Measurements from ENCODE around the gene TRABD2B. TPM values are rescaled to one million over a fixed set of nuclear protein-coding genes. Genes with fewer than 3 reads are reported as not detected.

The TRABD2B gene
- total RNA-seq, 1 experiment from 2014 or later = 0.05 TPM

GRCh38 chr1:47796626-47797025, 200.6 kb downstream of the TRABD2B start (continued):
- TF ChIP-seq YY1 (IDR thresholded peaks at IDR 0.05; ENCODE audit: extremely low read depth, insufficient replicate concordance, low read depth, low read length) = no peak
- no peak for TF ChIP-seq SIN3A (IDR thresholded peaks at IDR 0.05; ENCODE audit: low read depth)
- TF ChIP-seq CBX3 (IDR thresholded peaks at IDR 0.05; ENCODE audit: low read depth) = no peak
- TF ChIP-seq ELF1 (IDR thresholded peaks at IDR 0.05; ENCODE audit: borderline replicate concordance, low read depth) = no peak
- TF ChIP-seq SP1 (IDR thresholded peaks at IDR 0.05; ENCODE audit: low read depth) = no peak
- no peak for TF ChIP-seq EGR1 (IDR thresholded peaks at IDR 0.05; ENCODE audit: low read depth)

GRCh38 chr1:47795102-47795501, 202.1 kb downstream of the TRABD2B start:
- CTCF ChIA-PET = no interaction called here
- Histone ChIP-seq H3K79me2 (ENCODE audit: insufficient read depth, low read length) (no peaks in the 10 kb centered on the region), H3K9me3 (ENCODE audit: control insufficient read depth in 1 of 2, insufficient read depth in 1 of 2, low read depth in 1 of 2, low read length in 2 of 2) (no peaks in the 10 kb centered on the region), H3K27ac (ENCODE audit: low read depth, low read length) (no peak overlapping the region), H4K20me1 (ENCODE audit: insufficient read depth) (no peaks in the 10 kb centered on the region), H2AFZ (ENCODE audit: low read depth, low read length, poor library complexity, severe bottlenecking) (no peak overlapping the region), H3K9ac (ENCODE audit: low read length) (no peak overlapping the region), H3K9me2 (ENCODE audit: insufficient read depth) (no peaks in the 10 kb centered on the region), H3K27me3 (ENCODE audit: insufficient read depth, low read length) (no peaks in the 10 kb centered on the region), H3K4me2 (ENCODE audit: low read length) (no peak overlapping the region), H3K36me3 (ENCODE audit: control insufficient read depth in 1 of 2, insufficient read depth in 2 of 2, low read length in 2 of 2) (no peaks in the 10 kb centered on the region), H3K4me1 (ENCODE audit: control insufficient read depth in 1 of 2, insufficient read depth in 2 of 2, low read length in 2 of 2) (no peaks in the 10 kb centered on the region), H3K4me3 (replicated peaks in 1 of 2; ENCODE audit: low read depth in 1 of 2, low read length in 2 of 2) (no peak overlapping the region)
- POLR2A ChIA-PET = no interaction called here
- no TSS peak for BruUV-seq (replicated peaks)
- RAD21 ChIA-PET (ENCODE audit: low non-redundant PET in 1 of 2, low total read pairs in 2 of 2, uncharacterized antibody in 2 of 2, unreplicated experiment in 2 of 2) = no interaction called here
- ATAC-seq = no peak
- intact Hi-C loops (cut with micrococcal nuclease) = no loop called here
- TF ChIP-seq ZBTB33 (IDR thresholded peaks at IDR 0.05; ENCODE audit: extremely low read depth, insufficient replicate concordance, low read length) (no peak), REST (IDR thresholded peaks at IDR 0.05; ENCODE audit: low read depth) (no peak), ZNF274 (IDR thresholded peaks at IDR 0.05; ENCODE audit: low read depth, low read length) (no peak), EZH2 (IDR thresholded peaks at IDR 0.05) (no peak)
- no peak for DNase-seq (ENCODE audit: low read depth, low spot score)

Measured in HCT116 (cell line).